GM18951 (cell line): ENCODE results near the gene CTNNA2.

Source experiments
- POLR2A ChIP-seq: IDR thresholded peaks from 4 replicates; pipeline ENCODE4 v1.6.1; 2011; ENCODE audit warnings: mild to moderate bottlenecking; ENCODE audit not compliant: insufficient read length, insufficient read depth; ENCODE audit errors: extremely low read depth
- in situ Hi-C: fragments of 300-500 bp; cut with MboI; formaldehyde crosslinking; loops from one replicate; pipeline ENCODE4 v1.12.0; 2022; ENCODE audit warnings: low sequenced_read_pairs, mixed read lengths, inconsistent platforms; ENCODE audit not compliant: unreplicated experiment

The CTNNA2 gene

DNA sequence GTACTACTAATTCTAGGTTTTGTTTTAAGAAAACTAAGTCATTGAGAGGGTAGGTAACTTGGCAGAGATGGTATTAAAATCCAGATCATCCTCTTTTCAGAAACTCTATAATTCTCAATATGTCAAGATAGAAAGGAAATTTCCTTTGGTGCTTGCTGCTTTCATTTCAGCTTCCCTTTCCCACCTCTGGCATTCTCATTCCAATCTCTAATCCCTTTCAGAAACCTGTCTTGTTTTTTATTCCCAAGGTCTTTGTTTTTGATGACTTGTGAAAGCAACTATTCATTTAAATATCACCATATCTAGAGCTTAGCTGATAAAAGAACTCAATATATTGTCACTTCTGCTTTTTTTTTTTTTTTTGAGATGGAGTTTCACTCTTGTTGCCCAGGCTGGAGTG, 1034.5 kb downstream of the CTNNA2 start:
- in situ Hi-C loops: no loop called here
- no peak for TF ChIP-seq POLR2A

DNA sequence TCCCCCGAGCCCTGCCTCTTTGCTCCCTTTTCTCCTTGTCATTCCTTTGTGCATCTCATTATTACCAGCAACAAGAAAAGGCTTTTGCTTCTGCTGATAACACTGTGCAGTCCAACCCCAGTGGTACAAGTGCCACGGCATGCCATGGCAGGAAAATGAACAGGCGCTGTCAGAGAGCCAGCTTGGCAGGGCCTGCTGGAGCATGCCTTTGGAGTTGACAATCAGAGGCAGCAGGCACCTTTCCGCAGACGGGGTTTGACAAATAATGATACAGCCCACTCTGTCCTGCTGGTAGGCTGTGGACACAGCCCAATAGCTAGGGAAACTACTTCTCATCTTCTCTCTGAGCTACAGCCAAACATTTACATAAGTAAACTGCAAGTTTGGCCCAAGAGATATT, 1035.6 kb downstream of the CTNNA2 start:
- in situ Hi-C loops: no loop called here
- TF ChIP-seq POLR2A: no peak

DNA sequence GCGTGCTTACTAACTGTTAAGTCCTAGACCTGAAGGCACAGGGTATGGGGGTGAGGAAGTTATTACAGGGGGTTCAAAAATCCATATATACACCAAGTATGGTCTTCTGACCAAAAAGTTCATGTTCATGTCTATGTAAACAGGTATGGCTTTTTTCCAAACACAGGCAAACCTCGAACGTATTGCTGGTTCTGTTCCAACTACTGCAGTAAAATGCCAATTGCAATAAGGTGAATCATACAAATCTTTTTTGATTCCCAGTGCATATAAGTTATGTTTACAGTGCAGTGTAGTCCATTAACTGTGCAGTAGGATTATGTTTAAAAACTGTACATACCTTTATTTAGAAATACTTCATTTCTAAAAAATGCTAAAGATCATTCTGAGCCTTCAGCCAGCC, 1037.0 kb downstream of the CTNNA2 start:
- in situ Hi-C loops: no loop called here
- no peak for TF ChIP-seq POLR2A

DNA sequence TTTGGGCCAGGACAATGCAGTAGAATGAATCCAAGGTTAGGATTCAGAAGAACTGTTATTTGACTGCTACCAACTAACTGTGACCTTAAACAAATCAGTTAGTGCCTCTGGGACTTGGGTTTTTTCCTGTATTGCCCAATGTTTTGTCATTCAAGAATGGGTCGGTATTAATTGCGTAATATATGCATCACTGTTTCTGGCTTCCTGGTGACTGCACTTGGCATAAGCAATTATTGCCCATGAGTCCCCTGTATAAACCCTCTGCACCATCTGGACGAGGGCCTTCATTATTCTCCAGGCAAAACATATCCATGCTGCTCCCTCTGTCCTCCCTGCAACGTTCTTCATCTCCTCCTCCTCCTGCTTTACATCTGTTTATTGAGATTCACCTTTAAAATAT, 1047.5 kb downstream of the CTNNA2 start:
- in situ Hi-C loops: no loop called here
- no peak for TF ChIP-seq POLR2A

DNA sequence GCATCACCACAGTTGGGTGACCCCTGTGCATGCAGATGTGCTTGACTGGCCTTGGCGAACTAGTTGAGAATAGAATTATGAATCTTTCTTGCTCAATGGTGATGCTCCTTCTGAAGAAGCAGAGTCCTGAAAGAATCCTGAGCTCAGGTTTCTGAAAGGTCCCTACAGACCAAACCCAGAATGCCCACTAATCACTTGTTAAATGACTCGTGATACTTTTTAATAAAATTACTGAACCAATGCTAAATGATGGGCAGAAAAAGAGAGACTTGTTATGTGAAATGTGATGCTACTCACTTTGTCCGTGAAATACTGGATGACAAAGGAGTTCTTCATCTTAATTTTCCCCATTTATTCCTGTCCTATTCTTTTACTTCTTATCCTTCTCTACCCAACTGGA, 1055.2 kb downstream of the CTNNA2 start:
- in situ Hi-C loops: no loop called here
- TF ChIP-seq POLR2A: no peak

DNA sequence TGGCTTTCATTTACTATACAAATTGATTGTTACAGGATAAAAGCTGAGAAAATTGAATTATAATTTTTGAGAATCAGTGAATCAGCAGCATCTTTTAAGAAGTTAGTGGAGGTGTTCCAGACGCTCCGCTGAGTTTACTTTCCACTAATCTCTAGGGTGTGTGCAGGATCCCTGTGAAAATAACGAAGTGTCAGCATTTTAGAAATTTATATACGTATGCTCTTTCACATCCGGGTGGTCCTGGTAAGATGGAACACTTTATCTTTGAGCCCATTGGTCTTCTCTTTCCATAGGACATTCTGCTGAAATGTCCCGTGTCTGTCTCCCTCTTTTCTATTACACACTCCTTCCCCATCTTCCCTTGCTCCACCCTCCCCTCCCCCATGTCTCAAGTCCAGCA, 1060.3 kb downstream of the CTNNA2 start:
- in situ Hi-C loops: no loop called here
- TF ChIP-seq POLR2A: no peak

DNA sequence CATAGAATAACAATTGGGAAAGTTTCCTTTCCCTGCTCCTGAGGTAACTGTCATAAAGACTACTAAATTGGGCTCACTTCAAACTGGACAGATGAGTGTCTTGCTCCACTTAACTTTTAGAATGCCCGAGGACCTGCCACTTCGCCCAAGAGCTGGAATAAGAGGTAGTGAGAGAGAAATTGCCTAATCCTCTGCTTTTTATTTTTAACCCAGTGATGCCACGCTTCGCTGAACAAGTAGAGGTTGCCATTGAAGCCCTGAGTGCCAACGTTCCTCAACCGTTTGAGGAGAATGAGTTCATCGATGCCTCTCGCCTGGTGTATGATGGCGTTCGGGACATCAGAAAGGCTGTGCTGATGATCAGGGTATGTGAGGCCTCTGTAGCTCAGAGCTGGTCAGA, 1061.1 kb downstream of the CTNNA2 start:
- no peak for TF ChIP-seq POLR2A
- in situ Hi-C loops: no loop called here

DNA sequence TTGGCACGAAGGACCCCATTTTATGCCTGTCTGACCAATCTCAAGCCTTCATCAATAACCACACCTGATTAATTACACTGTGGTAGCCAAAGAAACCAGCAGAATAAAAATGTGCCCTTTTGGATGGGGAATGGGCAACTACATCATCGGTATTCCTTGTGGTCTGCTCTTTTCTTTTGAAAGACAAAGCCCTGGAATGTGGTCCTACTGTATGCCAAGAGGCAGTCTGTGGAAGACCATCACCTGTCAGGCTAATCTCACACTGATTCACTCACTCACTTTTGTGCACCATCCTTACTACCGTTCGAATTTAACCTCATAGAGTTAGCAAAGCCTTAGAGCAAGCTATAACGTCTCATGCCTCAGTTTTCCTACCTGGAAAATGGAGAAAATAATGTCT, 1066.9 kb downstream of the CTNNA2 start:
- no peak for TF ChIP-seq POLR2A
- in situ Hi-C loops: no loop called here

DNA sequence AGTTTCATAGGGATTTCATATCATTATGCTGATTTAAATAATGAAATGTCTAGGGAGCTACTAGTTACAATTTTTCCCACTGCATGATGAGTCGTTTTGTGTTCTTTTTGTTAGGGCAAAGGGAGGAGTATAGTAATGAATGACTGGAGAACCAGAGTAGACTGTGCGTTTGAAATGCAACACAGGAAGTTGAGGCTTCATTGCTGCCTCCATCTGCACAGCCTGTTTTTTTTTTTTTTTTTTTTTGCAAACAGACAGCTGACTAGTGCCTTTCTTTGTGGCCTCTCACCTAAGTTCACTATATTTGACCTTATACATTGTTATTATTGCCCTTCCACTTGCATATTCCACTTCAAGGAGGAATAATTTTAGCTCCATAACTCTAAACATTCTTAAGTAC, 1078.4 kb downstream of the CTNNA2 start:
- no peak for TF ChIP-seq POLR2A
- in situ Hi-C loops: no loop called here

DNA sequence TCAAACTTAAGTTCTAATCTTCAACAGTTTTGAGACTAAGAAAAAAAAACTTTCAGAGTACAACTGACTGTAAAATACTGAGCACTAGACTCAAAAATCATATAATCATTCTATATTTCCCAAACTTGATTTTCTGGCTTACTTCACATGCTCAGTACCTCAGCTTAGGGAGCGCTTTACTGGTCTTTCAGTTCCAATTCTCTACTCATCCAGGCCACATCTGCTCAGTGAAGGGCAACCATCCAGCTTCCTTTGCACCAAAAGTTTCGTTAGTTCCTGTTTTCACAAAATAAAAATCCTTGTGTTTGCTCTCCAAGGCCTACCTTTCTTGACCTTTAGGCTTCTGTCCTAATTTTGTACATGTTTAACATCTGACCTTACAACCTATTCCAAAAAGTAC, 1079.3 kb downstream of the CTNNA2 start:
- in situ Hi-C loops: no loop called here
- no peak for TF ChIP-seq POLR2A

DNA sequence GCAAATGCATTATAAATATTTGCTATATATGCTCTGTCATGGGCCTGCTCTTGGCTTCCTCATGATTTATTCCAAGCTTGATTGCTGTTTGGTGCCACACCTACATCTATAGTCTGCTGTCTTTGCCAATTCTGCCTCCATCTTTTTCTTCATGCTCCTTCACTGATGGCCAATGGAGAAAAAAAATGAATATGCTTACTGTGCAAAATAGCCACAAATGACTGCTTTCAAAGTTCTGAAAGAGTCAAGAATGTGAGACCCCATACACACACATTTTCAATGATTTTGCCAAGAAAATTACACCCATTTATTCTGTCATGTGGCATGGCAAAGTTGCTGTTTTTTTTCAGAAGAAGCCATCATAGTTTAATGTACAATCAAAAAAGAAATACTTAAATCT, 1097.3 kb downstream of the CTNNA2 start:
- in situ Hi-C loops: no loop called here
- no peak for TF ChIP-seq POLR2A

DNA sequence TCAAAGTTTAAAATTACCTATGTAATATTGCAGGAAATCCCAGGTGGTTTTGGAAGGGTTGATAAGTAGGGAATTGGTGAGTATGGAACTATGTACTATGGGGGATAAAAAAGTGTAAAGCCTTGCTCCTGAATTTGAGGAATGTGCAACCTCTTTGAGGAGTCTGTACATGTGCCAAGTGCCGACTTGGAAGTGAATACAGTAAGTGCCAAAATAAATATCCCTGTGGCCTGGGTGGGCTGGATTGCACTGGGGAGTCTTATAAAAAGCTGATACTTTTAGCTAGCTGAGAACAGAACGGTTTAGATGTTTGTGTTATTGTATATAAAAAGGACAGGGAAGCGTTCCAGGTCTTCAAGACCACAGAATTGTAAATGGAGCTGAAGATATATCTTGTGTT, 1108.8 kb downstream of the CTNNA2 start:
- in situ Hi-C loops: no loop called here
- TF ChIP-seq POLR2A: no peak

DNA sequence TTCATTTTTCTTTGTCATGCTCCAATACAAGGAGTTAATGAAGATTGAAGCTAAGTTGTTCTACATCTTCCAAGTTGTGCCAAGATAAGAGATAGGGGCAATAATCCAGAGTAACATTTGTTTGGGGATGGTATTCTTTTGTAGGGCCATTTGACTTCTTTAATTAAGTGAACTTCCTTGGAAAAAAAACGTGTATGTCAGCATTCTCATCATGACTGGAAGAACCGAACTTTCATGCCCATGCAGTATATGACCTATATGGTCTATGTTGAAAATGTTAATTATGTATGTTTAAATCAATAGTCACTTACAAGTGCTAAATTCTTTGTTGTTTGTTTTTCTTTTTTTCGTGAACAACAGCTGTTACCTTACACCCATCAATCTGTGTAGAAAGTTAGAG, 1111.2 kb downstream of the CTNNA2 start:
- no peak for TF ChIP-seq POLR2A
- in situ Hi-C loops: no loop called here

DNA sequence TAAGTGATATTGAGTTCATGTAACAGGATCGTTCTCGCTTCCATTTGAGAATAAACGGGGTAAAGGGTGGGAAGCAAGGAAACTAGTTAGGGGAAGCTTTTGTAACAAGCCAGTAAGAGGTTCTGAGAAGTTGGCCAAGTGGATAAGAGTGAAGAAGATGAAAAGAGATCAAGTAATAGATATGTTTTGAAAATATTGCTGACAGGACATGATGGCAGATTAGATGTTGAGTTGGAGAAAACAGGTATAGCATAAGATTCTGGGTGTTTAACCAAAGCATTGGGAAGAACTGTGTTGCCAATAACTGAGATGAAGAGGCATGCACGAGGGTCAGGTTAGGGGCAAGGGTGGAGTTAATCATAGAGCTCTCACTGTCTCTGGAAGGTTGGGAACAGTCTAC, 1121.7 kb downstream of the CTNNA2 start:
- no peak for TF ChIP-seq POLR2A

DNA sequence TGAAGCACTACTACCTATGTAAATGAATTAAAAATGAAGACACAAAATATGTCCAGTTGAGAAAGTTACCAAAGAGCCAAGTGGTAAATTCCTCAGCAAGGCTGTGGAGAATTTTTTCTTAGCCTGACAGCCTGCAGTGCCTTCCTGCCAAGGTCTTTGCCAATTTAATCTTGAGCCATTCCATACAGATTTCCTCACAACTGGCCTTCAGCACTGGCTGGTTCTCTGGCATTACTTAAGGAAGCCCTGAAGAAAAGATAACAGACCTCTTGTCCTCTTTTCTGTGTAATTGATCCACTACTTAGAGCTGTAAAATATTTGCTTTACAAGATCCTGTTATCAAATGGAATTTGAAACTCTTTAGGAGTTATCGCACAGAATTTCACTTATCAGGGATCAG, 1125.9 kb downstream of the CTNNA2 start:
- in situ Hi-C loops: no loop called here
- no peak for TF ChIP-seq POLR2A

More for the DNA sequence above, 1121.7 kb downstream of the CTNNA2 start:
- in situ Hi-C loops: no loop called here
